ENCODE data around the gene HDGFL3. TPM values are rescaled to one million over a fixed set of nuclear protein-coding genes. Genes with fewer than 3 reads are reported as not detected.

Gene HDGFL3
- total and polyA plus RNA-seq, 2 experiments from 2014 or later = 68.6 to 135 TPM

GRCh38 chr15:83127547-83128150 lies 80.0 kb downstream of the HDGFL3 start (continued):
- TF ChIP-seq CTCF (conservative IDR thresholded peaks at IDR 0.05; ENCODE audit: low read depth in 2 of 2) (no peak), EZH2 (IDR thresholded peaks at IDR 0.05; ENCODE audit: low read depth, unreplicated experiment) (no peak)

- no peak overlapping the region for H3K4me3 Mint-ChIP-seq
- no peak for DNase-seq (ENCODE audit: low spot score)
- Histone ChIP-seq H4K20me1 (replicated peaks; ENCODE audit: insufficient read depth) (no peaks in the 10 kb centered on the region; the same call in 1 of the 2 replicates), H3K79me2 (replicated peaks; ENCODE audit: insufficient read depth) (no peaks in the 10 kb centered on the region), H3F3A (replicated peaks; ENCODE audit: low read depth) (no peaks in the 10 kb centered on the region), H3K9me2 (ENCODE audit: insufficient read depth) (no peaks in the 10 kb centered on the region), H3K4me3 (no peak overlapping the region), H2AFZ (no peak overlapping the region), H3K4me2 (no peak overlapping the region), H3K27me3 (ENCODE audit: insufficient read depth) (no peaks in the 10 kb centered on the region), H3K27ac (ENCODE audit: low read depth) (no peak overlapping the region), H3K36me3 (ENCODE audit: insufficient read depth) (no peaks in the 10 kb centered on the region; the same call in 1 of the 2 replicates), H3K4me1 (ENCODE audit: insufficient read depth) (no peaks in the 10 kb centered on the region)
- no peak for ATAC-seq
- no peak overlapping the region for H3K27ac Mint-ChIP-seq
- no peaks in the 10 kb centered on the region for H3K27me3 Mint-ChIP-seq (ENCODE audit: insufficient read depth, low read depth, poor library complexity)
- H3K9me3 Mint-ChIP-seq = no peaks in the 10 kb centered on the region
- no peaks in the 10 kb centered on the region for H3K36me3 Mint-ChIP-seq (ENCODE audit: low read depth)
- peaks cover 3% of the 10 kb centered on the region for H3K4me1 Mint-ChIP-seq
- no peak for TF ChIP-seq EZH2phosphoT487 (IDR thresholded peaks at IDR 0.05; ENCODE audit: unreplicated experiment)
- TF ChIP-seq ZNF114 (CRISPR knock-in tag; IDR thresholded peaks at IDR 0.05) = no peak
- TF ChIP-seq, protein P1, sequence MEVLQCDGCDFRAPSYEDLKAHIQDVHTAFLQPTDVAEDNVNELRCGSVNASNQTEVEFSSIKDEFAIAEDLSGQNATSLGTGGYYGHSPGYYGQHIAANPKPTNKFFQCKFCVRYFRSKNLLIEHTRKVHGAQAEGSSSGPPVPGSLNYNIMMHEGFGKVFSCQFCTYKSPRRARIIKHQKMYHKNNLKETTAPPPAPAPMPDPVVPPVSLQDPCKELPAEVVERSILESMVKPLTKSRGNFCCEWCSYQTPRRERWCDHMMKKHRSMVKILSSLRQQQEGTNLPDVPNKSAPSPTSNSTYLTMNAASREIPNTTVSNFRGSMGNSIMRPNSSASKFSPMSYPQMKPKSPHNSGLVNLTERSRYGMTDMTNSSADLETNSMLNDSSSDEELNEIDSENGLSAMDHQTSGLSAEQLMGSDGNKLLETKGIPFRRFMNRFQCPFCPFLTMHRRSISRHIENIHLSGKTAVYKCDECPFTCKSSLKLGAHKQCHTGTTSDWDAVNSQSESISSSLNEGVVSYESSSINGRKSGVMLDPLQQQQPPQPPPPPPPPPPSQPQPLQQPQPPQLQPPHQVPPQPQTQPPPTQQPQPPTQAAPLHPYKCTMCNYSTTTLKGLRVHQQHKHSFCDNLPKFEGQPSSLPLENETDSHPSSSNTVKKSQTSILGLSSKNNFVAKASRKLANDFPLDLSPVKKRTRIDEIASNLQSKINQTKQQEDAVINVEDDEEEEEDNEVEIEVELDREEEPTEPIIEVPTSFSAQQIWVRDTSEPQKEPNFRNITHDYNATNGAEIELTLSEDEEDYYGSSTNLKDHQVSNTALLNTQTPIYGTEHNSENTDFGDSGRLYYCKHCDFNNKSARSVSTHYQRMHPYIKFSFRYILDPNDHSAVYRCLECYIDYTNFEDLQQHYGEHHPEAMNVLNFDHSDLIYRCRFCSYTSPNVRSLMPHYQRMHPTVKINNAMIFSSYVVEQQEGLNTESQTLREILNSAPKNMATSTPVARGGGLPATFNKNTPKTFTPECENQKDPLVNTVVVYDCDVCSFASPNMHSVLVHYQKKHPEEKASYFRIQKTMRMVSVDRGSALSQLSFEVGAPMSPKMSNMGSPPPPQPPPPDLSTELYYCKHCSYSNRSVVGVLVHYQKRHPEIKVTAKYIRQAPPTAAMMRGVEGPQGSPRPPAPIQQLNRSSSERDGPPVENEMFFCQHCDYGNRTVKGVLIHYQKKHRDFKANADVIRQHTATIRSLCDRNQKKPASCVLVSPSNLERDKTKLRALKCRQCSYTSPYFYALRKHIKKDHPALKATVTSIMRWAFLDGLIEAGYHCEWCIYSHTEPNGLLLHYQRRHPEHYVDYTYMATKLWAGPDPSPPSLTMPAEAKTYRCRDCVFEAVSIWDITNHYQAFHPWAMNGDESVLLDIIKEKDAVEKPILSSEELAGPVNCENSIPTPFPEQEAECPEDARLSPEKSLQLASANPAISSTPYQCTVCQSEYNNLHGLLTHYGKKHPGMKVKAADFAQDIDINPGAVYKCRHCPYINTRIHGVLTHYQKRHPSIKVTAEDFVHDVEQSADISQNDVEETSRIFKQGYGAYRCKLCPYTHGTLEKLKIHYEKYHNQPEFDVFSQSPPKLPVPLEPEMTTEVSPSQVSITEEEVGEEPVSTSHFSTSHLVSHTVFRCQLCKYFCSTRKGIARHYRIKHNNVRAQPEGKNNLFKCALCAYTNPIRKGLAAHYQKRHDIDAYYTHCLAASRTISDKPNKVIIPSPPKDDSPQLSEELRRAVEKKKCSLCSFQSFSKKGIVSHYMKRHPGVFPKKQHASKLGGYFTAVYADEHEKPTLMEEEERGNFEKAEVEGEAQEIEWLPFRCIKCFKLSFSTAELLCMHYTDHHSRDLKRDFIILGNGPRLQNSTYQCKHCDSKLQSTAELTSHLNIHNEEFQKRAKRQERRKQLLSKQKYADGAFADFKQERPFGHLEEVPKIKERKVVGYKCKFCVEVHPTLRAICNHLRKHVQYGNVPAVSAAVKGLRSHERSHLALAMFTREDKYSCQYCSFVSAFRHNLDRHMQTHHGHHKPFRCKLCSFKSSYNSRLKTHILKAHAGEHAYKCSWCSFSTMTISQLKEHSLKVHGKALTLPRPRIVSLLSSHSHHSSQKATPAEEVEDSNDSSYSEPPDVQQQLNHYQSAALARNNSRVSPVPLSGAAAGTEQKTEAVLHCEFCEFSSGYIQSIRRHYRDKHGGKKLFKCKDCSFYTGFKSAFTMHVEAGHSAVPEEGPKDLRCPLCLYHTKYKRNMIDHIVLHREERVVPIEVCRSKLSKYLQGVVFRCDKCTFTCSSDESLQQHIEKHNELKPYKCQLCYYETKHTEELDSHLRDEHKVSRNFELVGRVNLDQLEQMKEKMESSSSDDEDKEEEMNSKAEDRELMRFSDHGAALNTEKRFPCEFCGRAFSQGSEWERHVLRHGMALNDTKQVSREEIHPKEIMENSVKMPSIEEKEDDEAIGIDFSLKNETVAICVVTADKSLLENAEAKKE (CRISPR knock-in tag; IDR thresholded peaks at IDR 0.05) = no peak
- no peak for TF ChIP-seq ZNF331 (CRISPR knock-in tag; IDR thresholded peaks at IDR 0.05; ENCODE audit: low read depth)
- TF ChIP-seq CTCF (conservative IDR thresholded peaks at IDR 0.05; ENCODE audit: low read depth in 2 of 2) = no peak
- TF ChIP-seq STAT1 (IDR thresholded peaks at IDR 0.05; ENCODE audit: unreplicated experiment) = no peak
- TF ChIP-seq NANOG (IDR thresholded peaks at IDR 0.05; ENCODE audit: borderline replicate concordance) = no peak
- TF ChIP-seq, protein P2, sequence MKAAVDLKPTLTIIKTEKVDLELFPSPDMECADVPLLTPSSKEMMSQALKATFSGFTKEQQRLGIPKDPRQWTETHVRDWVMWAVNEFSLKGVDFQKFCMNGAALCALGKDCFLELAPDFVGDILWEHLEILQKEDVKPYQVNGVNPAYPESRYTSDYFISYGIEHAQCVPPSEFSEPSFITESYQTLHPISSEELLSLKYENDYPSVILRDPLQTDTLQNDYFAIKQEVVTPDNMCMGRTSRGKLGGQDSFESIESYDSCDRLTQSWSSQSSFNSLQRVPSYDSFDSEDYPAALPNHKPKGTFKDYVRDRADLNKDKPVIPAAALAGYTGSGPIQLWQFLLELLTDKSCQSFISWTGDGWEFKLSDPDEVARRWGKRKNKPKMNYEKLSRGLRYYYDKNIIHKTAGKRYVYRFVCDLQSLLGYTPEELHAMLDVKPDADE (IDR thresholded peaks at IDR 0.05) = no peak
- no peak for TF ChIP-seq POLR2AphosphoS5 (IDR thresholded peaks at IDR 0.05; ENCODE audit: low read depth)
- no peak for TF ChIP-seq EZH2 (IDR thresholded peaks at IDR 0.05; ENCODE audit: low read depth, unreplicated experiment)
- TF ChIP-seq CREB1 (CRISPR knock-in tag; IDR thresholded peaks at IDR 0.05; ENCODE audit: low read depth) = no peak
- no peak for TF ChIP-seq JUNB (IDR thresholded peaks at IDR 0.05; ENCODE audit: unreplicated experiment)
These were observed 84.1 kb downstream of the HDGFL3 start for GRCh38 chr15:83123529-83123928.
